Dermis microvascular lymphatic vessel endothelial cell (primary cell): ENCODE results near the gene PARVA. TPM values are rescaled to one million over a fixed set of nuclear protein-coding genes. Genes with fewer than 3 reads are reported as not detected.
A peak's percentile ranks its signal among the peaks of the same experiment; 100 is the strongest.

Experiments
- DNase-seq, 2 donors: peaks; one replicate each; pipeline versions ENCODE4 v3.0.0 to v3.0.0-alpha.2; 2010; ENCODE audit warnings: low read depth in 2 of 2
- total RNA-seq: library from RNA; depleted of rRNA; stranded (reverse); fragments of >200 nt; gene quantifications from 2 replicates; pipeline ENCODE4 v1.2.1, GENCODE V29; 2014

PARVA gene
- total RNA-seq, 1 donor from 2014 or later = 17.6 TPM

DNA sequence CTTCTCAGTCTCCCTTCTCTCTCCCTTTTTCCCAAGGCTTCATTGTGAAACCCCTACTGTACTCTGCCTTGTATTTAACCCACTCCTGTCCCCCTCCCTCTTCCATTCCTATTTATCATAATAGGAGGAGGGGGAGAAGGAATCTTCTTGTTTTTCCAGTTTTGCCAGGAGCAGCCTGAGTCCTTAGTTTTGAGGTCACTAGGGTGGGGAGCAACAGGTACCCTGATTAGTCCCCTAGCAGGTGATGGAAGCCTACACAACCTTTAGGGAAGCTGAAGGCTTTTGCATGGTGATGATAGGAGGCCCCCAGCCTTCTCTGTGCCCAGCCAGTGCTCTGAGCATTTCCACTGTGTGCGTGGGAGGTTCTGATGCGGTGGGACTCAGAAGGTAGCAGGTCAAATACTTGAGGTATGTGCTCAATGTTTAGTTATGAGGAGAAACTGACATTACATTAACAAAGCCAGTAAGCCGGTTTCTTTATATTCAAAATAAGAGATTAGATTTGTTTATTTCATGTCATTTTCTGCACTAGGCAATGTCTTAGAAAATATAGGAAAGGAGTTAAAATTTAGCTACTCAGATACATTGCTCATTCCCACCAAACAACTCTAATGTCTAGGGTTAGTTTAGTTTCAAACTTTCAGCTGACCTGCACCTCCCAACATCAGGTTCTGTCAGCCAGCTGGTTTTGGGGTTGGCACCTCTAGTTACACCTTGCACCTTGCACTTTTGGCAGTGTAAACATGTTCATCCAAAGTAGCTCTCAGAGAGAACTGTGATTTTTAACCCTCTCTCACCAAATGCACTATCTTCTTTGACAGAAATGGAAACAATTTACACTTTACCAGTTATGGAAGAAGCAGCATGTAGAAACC, 26.0 kb downstream of the PARVA start:
- DNase-seq = no peak

DNA sequence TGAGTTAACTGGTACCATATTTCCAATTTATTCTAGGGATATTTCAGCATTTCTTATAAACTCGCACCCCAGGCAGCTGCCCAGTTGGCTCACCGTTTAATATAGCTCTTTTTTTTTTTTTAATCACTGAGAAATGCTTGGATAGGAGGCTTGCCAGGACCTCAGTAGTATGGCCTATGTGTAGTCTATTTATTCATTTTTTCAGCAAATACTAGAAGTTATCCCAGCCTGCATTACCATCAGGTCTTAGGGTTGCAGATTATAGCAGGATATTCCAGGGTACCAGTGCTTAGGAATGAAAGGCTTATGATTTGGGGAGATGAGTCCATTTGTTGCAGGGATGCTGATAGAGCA, 26.6 kb downstream of the PARVA start:
- no peak for DNase-seq

DNA sequence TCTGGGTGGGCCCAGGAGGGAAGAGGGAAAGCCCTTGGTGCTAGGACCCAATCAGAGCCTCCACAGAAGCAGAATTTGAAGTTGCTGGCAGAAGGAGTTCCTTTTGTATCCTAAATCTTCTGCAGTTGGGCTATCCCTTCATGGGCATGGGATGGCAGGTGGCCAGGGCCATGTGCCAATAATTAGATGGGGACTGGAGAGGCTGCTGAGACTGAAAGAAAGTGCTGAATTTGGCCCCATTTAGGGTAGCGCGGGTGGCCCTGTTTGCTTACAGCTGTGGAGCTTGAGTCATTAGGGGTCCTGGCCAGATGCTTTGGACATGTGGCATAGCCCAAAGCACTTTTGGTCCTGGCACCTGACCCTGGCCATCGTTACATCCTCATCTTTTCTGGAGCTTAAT, 27.1 kb downstream of the PARVA start:
- DNase-seq = no peak

GRCh38 chr11:12408156-12408770, 30.9 kb downstream of the PARVA start:
- no peak for DNase-seq

- no peak for DNase-seq
Observed at GRCh38 chr11:12409621-12410005, 32.2 kb downstream of the PARVA start.

- DNase-seq = peak in 1 of 2 donors; percentile 7
Observed at GRCh38 chr11:12410006-12410728, 32.8 kb downstream of the PARVA start.

- DNase-seq = no peak
Observed at GRCh38 chr11:12411393-12411792, 34.0 kb downstream of the PARVA start.

DNA sequence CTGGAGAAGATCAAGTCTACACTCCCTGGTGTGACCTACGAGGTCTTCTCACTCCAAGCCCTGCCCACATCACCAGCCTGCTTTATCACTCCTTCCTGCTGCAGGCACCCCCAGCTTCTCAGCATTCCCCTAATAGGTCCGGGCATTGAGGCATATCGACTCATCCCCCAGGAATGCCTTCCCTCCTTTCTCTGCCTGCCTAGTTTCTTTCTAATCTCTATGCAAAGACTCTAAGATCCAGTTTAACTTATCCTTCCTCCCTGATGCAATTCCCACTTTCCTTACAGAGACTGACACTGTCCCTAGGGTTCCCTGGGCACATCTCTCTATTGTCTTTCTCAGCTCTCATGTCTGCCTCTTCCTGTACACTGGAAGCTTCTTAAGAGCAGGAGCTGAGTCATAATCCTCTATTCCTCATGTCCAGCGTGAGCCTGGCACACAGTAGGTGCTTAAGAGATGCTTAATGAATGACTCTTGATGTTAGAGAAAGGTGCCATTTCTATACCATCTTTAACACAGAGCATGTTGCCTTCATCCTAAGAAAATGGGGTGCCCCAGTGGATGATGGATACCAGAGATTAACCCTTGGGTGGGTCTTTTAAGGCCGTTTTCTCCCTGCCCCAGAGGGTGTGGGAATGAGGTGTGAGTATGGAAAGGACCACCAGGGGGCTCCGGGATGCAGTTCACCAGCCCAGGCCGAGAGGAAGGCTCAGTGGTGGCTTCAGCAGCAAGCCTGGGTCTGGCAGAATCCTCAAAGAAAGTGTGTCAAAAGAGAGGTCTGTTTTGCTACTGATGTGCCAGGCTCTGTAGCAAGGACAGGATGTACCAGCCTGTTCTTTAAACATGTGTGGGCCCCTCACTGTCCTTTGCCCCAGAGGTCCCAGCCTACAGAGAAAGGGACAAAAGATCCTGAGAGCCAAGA, 34.7 kb downstream of the PARVA start:
- peak; percentile 30 to 72 for DNase-seq

DNA sequence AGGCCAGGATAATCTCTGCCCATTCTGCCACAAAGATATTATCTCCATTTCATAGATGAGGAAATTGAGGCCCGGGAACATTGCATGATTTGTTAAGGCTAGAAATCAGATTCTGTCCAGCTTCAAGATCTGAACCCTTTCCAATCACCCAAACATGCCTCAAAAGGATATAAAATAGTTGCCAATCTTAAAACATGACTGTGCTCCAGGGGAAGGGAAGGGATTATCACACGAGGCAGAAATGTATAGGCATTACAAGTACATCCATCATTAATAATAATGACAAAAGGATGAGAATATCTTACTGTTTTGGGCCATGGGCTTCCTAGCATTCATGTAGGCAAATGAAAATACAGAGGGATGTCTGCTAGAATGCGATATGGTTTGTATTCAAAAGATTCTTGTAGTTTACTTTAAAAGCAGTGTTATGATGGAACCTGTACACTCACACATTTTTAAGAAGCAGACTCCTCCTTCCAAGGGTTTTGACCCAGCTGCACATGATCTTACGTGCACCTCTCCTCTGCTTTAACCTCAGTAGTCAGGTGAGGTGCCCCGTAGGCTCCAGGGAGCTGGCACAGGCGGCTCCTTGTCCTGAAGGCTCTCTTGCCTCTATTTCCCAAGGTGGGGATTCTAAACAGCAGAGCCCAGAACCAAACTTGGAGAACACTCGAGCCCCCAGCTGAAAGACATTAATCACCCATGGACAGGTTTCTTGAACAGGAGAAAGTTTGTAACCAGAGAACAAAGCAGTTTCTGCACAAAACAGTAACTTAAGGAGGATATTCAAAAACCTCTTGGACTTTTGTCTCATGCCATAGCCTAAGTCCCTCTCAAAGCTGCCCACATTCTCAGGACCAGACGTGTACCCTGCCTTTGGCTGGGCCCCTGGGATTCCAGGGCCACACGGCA, 36.0 kb downstream of the PARVA start:
- no peak for DNase-seq

- no peak for DNase-seq
Observed at GRCh38 chr11:12414611-12415010, 37.2 kb downstream of the PARVA start.

DNA sequence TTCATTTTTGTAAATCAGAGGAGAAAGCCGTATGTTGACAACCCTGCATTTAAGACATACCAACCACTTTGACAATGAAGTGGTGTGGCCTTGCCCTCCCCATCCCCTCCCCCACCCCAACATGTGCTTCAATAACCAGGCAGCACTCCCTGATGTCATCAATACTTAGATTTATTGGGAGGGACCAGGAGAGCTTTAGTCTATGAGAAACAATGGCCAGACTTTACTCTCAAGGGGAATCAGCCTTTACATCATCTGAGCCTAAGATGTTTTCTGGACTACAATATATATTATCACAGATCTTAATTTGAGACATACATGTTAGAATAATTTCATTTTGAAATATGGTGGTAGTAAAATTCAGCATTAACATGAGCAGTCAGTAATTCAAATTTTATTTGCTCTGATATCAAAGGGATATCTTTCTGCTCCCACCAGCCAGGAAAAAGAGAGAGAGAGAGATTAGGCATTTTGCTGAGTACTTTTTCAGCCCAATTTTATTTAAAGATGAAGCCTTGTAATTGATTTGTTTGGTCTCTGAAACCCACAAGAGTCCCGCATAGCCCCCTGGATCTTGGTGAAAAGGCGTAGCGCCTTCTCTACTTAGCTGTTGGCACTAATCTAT, 38.1 kb downstream of the PARVA start:
- DNase-seq = no peak

GRCh38 chr11:12416552-12416951, 39.2 kb downstream of the PARVA start:
- no peak for DNase-seq

DNA sequence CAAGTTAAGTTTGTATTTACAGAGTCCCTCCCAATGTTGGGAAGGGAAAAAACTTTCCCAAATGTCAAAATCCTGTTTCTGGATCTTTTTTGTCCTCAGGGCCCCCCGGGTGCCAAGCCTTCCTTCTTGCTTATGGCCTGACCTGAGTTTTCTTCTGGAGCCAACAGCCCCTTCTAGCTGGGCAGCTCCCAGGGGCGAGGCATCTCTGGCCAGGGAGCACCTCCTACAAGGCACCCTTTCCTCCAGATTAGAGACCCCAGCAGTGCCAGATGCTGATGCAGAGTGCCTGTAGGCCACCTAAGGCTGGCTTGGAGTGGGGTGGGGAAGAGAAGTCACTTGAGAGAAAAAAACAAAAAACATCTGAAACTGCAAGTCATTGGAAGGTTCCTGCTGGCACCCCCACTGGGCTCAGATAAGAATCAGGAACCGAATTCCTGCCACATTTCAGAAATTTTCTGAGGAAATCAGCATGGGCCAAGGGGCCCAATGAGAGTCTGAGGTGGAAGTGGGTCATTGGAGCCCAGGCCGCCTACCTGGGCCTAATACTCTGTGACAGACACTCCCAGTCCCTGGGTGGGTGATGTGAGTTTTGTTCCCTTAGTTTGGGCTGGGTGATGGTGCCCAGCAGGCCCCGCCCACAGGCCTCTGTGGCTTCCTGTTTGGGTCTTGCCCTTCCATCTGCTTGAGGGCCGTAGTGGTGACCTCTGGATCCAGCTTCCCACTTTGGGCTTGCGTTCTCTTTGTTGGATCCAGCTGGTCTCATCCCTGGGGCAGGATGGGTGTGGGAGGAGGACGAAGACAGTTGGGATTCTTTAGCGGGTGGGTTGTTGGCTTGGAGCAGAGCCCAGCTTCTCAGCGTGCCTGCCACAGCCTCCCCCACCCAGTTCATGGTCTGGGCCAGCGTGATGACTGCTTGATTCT, 40.6 kb downstream of the PARVA start:
- no peak for DNase-seq

DNA sequence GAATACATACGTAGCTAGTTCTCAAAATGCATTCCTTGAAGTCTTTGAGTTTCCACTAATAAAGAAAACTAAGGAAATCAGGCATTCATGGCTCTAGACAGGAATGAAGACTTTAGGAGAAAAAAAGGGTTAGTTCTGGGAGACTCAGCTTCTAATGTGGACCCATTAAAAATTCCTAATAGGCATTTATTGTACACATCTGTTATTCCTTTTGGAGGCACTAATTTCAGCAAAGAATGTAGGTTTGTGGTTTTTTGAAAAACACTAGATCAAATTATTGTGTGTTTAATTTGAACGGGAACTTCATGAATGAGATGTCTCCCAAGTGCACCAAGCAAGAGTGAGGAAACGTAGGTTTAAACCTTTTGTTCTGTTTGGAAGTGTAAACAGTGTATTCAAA, 42.7 kb downstream of the PARVA start:
- no peak for DNase-seq

GRCh38 chr11:12420706-12421105, 43.3 kb downstream of the PARVA start:
- no peak for DNase-seq

DNA sequence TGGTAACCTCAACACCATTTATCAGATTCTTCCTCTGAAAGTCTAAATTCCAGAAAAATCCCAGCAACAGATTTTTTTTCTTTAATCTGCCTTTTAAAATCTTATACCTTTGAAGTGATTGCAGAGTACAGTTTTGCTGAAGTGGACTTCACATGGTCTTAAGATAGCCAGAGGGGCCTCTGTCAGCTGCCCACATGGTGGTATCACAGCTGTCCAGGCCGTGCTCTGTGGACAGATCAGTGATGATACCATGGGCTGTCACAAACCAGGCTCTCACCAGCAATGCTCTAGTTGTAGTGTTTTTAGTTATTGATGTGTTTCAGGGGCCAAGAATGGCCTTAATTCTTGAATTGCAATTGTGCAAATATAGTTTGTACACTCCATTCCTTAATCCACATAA, 44.0 kb downstream of the PARVA start:
- no peak for DNase-seq

GRCh38 chr11:12426176-12426575, 48.8 kb downstream of the PARVA start:
- DNase-seq = no peak

- DNase-seq = no peak
Observed at GRCh38 chr11:12429155-12429554, 51.8 kb downstream of the PARVA start.

- DNase-seq = no peak
Observed at GRCh38 chr11:12430351-12430750, 53.0 kb downstream of the PARVA start.
